CD1c-positive myeloid dendritic cell (primary cell): ENCODE data around the gene AHRR.
A peak's percentile ranks its signal among the peaks of the same experiment; 100 is the strongest.
"Not testable (repeated sequence)": the region's sequence is repeated elsewhere in the genome, so short reads cannot be mapped to it uniquely, and the experiment has no call there.

ENCODE experiments used
- DNase-seq: peaks from one replicate; pipeline ENCODE4 v3.0.0-alpha.2; 2016; ENCODE audit errors: extremely low spot score

Gene AHRR

GRCh38 chr5:305459-305858 is 16.1 kb upstream of the AHRR start:
- no peak for DNase-seq

GRCh38 chr5:306011-306805 is 15.3 kb upstream of the AHRR start:
- DNase-seq: no peak

- no peak for DNase-seq
Measured at GRCh38 chr5:307306-307705, 14.2 kb upstream of the AHRR start.

GRCh38 chr5:307794-308579 is 13.5 kb upstream of the AHRR start:
- no peak for DNase-seq

GRCh38 chr5:308672-309271 is 12.7 kb upstream of the AHRR start:
- no peak for DNase-seq

GRCh38 chr5:309831-310230 is 11.7 kb upstream of the AHRR start:
- not testable (repeated sequence) for DNase-seq

- DNase-seq: no peak
Measured at GRCh38 chr5:310516-310915, 11.0 kb upstream of the AHRR start.

GRCh38 chr5:310941-311434 is 10.5 kb upstream of the AHRR start:
- DNase-seq: no peak

- DNase-seq: no peak
Measured at GRCh38 chr5:311963-312362, 9.6 kb upstream of the AHRR start.

- no peak for DNase-seq
Measured at GRCh38 chr5:312845-313244, 8.7 kb upstream of the AHRR start.

- DNase-seq: no peak
Measured at GRCh38 chr5:313265-313664, 8.2 kb upstream of the AHRR start.

- no peak for DNase-seq
Measured at GRCh38 chr5:313806-314376, 7.6 kb upstream of the AHRR start.

- no peak for DNase-seq
Measured at GRCh38 chr5:314676-315487, 6.6 kb upstream of the AHRR start.

- DNase-seq: no peak
Measured at GRCh38 chr5:315488-316209, 5.9 kb upstream of the AHRR start.

- DNase-seq: no peak
Measured at GRCh38 chr5:316210-317085, 5.1 kb upstream of the AHRR start.

GRCh38 chr5:317086-317811 is 4.3 kb upstream of the AHRR start:
- peak; percentile 68 for DNase-seq

- no peak for DNase-seq
Measured at GRCh38 chr5:318341-318897, 3.1 kb upstream of the AHRR start.

GRCh38 chr5:318931-319601 is 2.4 kb upstream of the AHRR start:
- no peak for DNase-seq
